NCI-H2081 (cell line): Measurements from ENCODE around the gene GNPDA1.

ENCODE experiments used
- DNase-seq, 2 experiments: peaks; one replicate each; lab custom pipeline; 2025; lab: John Stamatoyannopoulos, UW

The GNPDA1 gene

GRCh38 chr5:141954194-141954593 lies 58.6 kb downstream of the GNPDA1 start:
- no peak for DNase-seq

- DNase-seq: no peak
These were observed 60.8 kb downstream of the GNPDA1 start for GRCh38 chr5:141952020-141952419.

- no peak for DNase-seq
These were observed 61.5 kb downstream of the GNPDA1 start for GRCh38 chr5:141951332-141951781.
